ENCODE data around the gene SEMA4D.

DNA sequence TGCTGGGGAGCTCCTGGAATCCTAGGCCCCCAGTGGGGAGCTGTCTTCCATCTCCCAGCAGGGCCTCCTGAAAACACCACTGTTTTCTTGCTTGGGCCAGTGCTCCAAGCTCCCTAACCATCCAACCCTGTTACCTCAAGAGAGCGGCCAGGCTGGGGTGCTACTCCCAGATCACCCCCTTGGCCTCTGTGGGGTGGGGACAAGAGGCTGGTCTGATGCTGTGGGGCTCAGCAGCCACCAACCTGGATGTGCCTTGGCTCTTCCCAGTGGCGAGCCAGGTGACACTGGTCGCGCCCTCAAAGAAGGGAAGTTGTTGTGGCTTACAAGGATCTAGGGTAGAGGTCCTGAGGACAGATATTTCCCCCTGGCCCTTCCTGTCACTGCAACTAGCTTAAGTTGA is 130.6 kb downstream of the SEMA4D start:
- TF ChIP-seq POLR2AphosphoS5 (IDR thresholded peaks at IDR 0.05), result no peak
- TF ChIP-seq, protein P1, sequence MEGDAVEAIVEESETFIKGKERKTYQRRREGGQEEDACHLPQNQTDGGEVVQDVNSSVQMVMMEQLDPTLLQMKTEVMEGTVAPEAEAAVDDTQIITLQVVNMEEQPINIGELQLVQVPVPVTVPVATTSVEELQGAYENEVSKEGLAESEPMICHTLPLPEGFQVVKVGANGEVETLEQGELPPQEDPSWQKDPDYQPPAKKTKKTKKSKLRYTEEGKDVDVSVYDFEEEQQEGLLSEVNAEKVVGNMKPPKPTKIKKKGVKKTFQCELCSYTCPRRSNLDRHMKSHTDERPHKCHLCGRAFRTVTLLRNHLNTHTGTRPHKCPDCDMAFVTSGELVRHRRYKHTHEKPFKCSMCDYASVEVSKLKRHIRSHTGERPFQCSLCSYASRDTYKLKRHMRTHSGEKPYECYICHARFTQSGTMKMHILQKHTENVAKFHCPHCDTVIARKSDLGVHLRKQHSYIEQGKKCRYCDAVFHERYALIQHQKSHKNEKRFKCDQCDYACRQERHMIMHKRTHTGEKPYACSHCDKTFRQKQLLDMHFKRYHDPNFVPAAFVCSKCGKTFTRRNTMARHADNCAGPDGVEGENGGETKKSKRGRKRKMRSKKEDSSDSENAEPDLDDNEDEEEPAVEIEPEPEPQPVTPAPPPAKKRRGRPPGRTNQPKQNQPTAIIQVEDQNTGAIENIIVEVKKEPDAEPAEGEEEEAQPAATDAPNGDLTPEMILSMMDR (IDR thresholded peaks at IDR 0.05), result no peak
- no peak for TF ChIP-seq POLR2A (IDR thresholded peaks at IDR 0.05)
